Activated T-cell treated with anti-CD3 and anti-CD28 coated beads for 24 hours (primary cell): ENCODE measurements around the gene AKT2.
"Not testable (repeated sequence)": the region's sequence is repeated elsewhere in the genome, so short reads cannot be mapped to it uniquely, and the experiment has no call there.

ENCODE experiments used
- DNase-seq: peaks from one replicate; pipeline ENCODE4 v3.0.0-alpha.2; 2020; ENCODE audit warnings: low read depth

AKT2 gene

GRCh38 chr19:40284501-40285352 lies at the start of gene AKT2:
Gene AKT2, minus strand, starts transcription at chr19:40285345. Its CDS starts 20,078 bp downstream, at chr19:40265267.
- DNase-seq: peak; percentile 61

- DNase-seq: not testable (repeated sequence)
These were observed 47.9 kb upstream of the AKT2 start for GRCh38 chr19:40333083-40333482.

GRCh38 chr19:40332669-40333068 lies 47.5 kb upstream of the AKT2 start:
- no peak for DNase-seq

- DNase-seq: no peak
These were observed 45.9 kb upstream of the AKT2 start for GRCh38 chr19:40331052-40331451.

GRCh38 chr19:40326201-40326600 lies 41.1 kb upstream of the AKT2 start:
- no peak for DNase-seq

- no peak for DNase-seq
These were observed 38.6 kb upstream of the AKT2 start for GRCh38 chr19:40323705-40324104.

- no peak for DNase-seq
These were observed 37.9 kb upstream of the AKT2 start for GRCh38 chr19:40322951-40323615.

GRCh38 chr19:40322271-40322610 lies 37.1 kb upstream of the AKT2 start:
- no peak for DNase-seq

GRCh38 chr19:40321566-40322270 lies 36.6 kb upstream of the AKT2 start:
- DNase-seq: no peak

- no peak for DNase-seq
These were observed 35.9 kb upstream of the AKT2 start for GRCh38 chr19:40321076-40321475.

- DNase-seq: no peak
These were observed 35.4 kb upstream of the AKT2 start for GRCh38 chr19:40320558-40320935.

- DNase-seq: no peak
These were observed 32.2 kb upstream of the AKT2 start for GRCh38 chr19:40317338-40317737.

GRCh38 chr19:40315812-40316470 lies 30.8 kb upstream of the AKT2 start:
- no peak for DNase-seq

GRCh38 chr19:40314656-40315055 lies 29.5 kb upstream of the AKT2 start:
- no peak for DNase-seq

- no peak for DNase-seq
These were observed 28.3 kb upstream of the AKT2 start for GRCh38 chr19:40313229-40313983.

GRCh38 chr19:40312533-40312932 lies 27.4 kb upstream of the AKT2 start:
- no peak for DNase-seq

GRCh38 chr19:40309666-40310065 lies 24.5 kb upstream of the AKT2 start:
- no peak for DNase-seq

- DNase-seq: peak; percentile 60
These were observed 20.3 kb upstream of the AKT2 start for GRCh38 chr19:40305403-40305802.

- no peak for DNase-seq
These were observed 19.2 kb upstream of the AKT2 start for GRCh38 chr19:40304306-40304705.

- no peak for DNase-seq
These were observed 18.6 kb upstream of the AKT2 start for GRCh38 chr19:40303765-40304164.

GRCh38 chr19:40302224-40303011 lies 17.3 kb upstream of the AKT2 start:
- DNase-seq: no peak
